K562 (cell line): ENCODE data around the gene COL16A1. TPM values are rescaled to one million over a fixed set of nuclear protein-coding genes. Genes with fewer than 3 reads are reported as not detected.

Experiments
- ARID1B ChIP-seq: fragments of 450-650 bp; IDR thresholded peaks from 2 replicates; pipeline ENCODE4 v1.6.1; 2016; ENCODE audit warnings: antibody characterized with exemption, mild to moderate bottlenecking, inconsistent platforms
- ID3 ChIP-seq, 2 experiments: fragments of 250-450 bp in 1 of 2; fragments of 450-650 bp in 1 of 2; sonication (Bioruptor Pico) in 1 of 2; IDR thresholded peaks; 2 replicates each; pipeline versions ENCODE4 v1.6.1 to v1.8.0; 2016 to 2021; ENCODE audit warnings: mild to moderate bottlenecking in 2 of 2, moderate library complexity in 2 of 2, missing compliant biosample characterization in 1 of 2, missing genetic modification characterization in 1 of 2
- KDM4B ChIP-seq, 2 experiments: fragments of 450-650 bp in 1 of 2; sonication (generic) in 1 of 2; IDR thresholded peaks; 2 replicates each; pipeline ENCODE4 v1.6.1; 2016 to 2017; ENCODE audit warnings: borderline replicate concordance in 2 of 2, antibody characterized with exemption in 1 of 2, low read depth in 1 of 2, mild to moderate bottlenecking in 1 of 2
- KLF6 ChIP-seq: fragments of 250-450 bp; sonication (Bioruptor Pico); IDR thresholded peaks from 2 replicates; pipeline ENCODE4 v1.4.0; 2020; ENCODE audit warnings: mild to moderate bottlenecking, moderate library complexity, borderline replicate concordance
- MAFG ChIP-seq: fragments of 450-650 bp; conservative IDR thresholded peaks from 2 replicates; pipeline ENCODE4 v1.6.1; 2016; ENCODE audit warnings: missing genetic modification characterization, missing compliant biosample characterization
- NFE2L1 ChIP-seq: fragments of 450-650 bp; IDR thresholded peaks from 2 replicates; pipeline ENCODE4 v1.6.1; 2016; ENCODE audit warnings: missing genetic modification characterization, low read depth, mild to moderate bottlenecking, missing compliant biosample characterization, moderate library complexity, borderline replicate concordance
- NFIC ChIP-seq: fragments of 450-650 bp; IDR thresholded peaks from 2 replicates; pipeline ENCODE4 v1.6.1; 2017; ENCODE audit warnings: mild to moderate bottlenecking, inconsistent platforms
- NUFIP1 ChIP-seq: fragments of 450-650 bp; IDR thresholded peaks from 2 replicates; pipeline ENCODE4 v1.6.1; 2018; ENCODE audit not compliant: partially characterized antibody
- POLR2A ChIP-seq: fragments of 450-650 bp; conservative IDR thresholded peaks from 2 replicates; pipeline ENCODE4 v1.6.1; 2016
- RBBP5 ChIP-seq: fragments of 200-600 bp; sonication (generic); IDR thresholded peaks from 2 replicates; pipeline ENCODE4 v1.6.1; 2012; ENCODE audit warnings: borderline replicate concordance, mild to moderate bottlenecking, low read length, control low read depth, inconsistent platforms; ENCODE audit not compliant: insufficient read depth, poor library complexity, severe bottlenecking
- SPI1 ChIP-seq: IDR thresholded peaks from 2 replicates; pipeline ENCODE4 v1.6.1; 2011; ENCODE audit warnings: low read depth, low read length, control low read depth, borderline replicate concordance
- THRB ChIP-seq: fragments of 450-650 bp; formaldehyde crosslinking; conservative IDR thresholded peaks from 2 replicates; pipeline ENCODE4 v1.4.0; 2022; ENCODE audit warnings: mild to moderate bottlenecking, missing genetic modification characterization
- ZKSCAN1 ChIP-seq: fragments of 150-350 bp; IDR thresholded peaks from 2 replicates; pipeline ENCODE4 v1.6.1; 2016; ENCODE audit warnings: low read depth, low read length
- polyA plus RNA-seq, 8 experiments: library from polyadenylated mRNA; depleted of rRNA in 4 of 8; stranded (reverse) in 5 of 8; unstranded in 3 of 8; fragments of >200 nt; fragmentation: Nextera tagmentation in 2 of 8; fragmentation: Illumina TruSeq in 1 of 8; extraction: Ambion mirVana in 2 of 8; extraction: Trizol in 1 of 8; gene quantifications; 2 replicates each; pipeline versions ENCODE4 v1.2.1 to v1.2.3, GENCODE V29; 2011 to 2014; ENCODE audit warnings: inconsistent platforms in 1 of 8, missing spikeins in 1 of 8
- total RNA-seq, 7 experiments: library from RNA; depleted of rRNA in 6 of 7; stranded (reverse); fragments of >200 nt in 6 of 7; fragmentation: Illumina TruSeq in 2 of 7; extraction: Trizol in 2 of 7; gene quantifications; 2 replicates each; pipeline versions ENCODE4 v1.2.1 to v1.2.3, GENCODE V29; 2011 to 2021; ENCODE audit warnings: low replicate concordance in 1 of 7
- TF ChIP-seq, protein P1 (sequence below): fragments of 450-650 bp; IDR thresholded peaks from 2 replicates; pipeline ENCODE4 v1.7.1; 2018; ENCODE audit warnings: mild to moderate bottlenecking, low read depth; ENCODE audit not compliant: partially characterized antibody
- TF ChIP-seq, protein P2 (sequence below): fragments of 450-650 bp; IDR thresholded peaks from 2 replicates; pipeline ENCODE4 v1.6.1; 2016
- TF ChIP-seq, protein P3 (sequence below): fragments of 250-450 bp; sonication (Bioruptor Pico); IDR thresholded peaks from 2 replicates; pipeline ENCODE4 v1.4.0; 2020
- TF ChIP-seq, protein P4 (sequence below): sonication (generic); formaldehyde crosslinking; IDR thresholded peaks from 2 replicates; pipeline ENCODE4 v1.8.0; 2022; ENCODE audit warnings: missing genetic modification reagents, mild to moderate bottlenecking, moderate library complexity, borderline replicate concordance
- TF ChIP-seq, protein P5 (sequence below): fragments of 250-450 bp; sonication (Bioruptor Pico); IDR thresholded peaks from 2 replicates; pipeline ENCODE4 v1.6.1; 2021; ENCODE audit warnings: mild to moderate bottlenecking

COL16A1 gene
- total and polyA plus RNA-seq, 9 of the 15 experiments (the other 6 are each of a cell fraction or from before 2014, with no cell fraction given) = 0.11 to 0.60 (median 0.11) TPM; not detected in 6

- TF ChIP-seq THRB (CRISPR knock-in tag) (no peak), ID3 (CRISPR knock-in tag; IDR thresholded peaks at IDR 0.05) (no peak), ID3 (tag; IDR thresholded peaks at IDR 0.05) (peak; percentile 14; the same call in 1 of the 2 replicates), KLF6 (no peak), NFE2L1 (no peak), NFIC (0 out of 2 replicates have a peak, but pooled peaks have one; percentile 40), RBBP5 (no peak), ARID1B (peak; percentile 65), ZKSCAN1 (0 out of 2 replicates have a peak, but pooled peaks have one; percentile 53), POLR2A (no peak), KDM4B (IDR thresholded peaks at IDR 0.05; ENCODE audit: borderline replicate concordance in 2 of 2, low read depth in 1 of 2) (no peak), SPI1 (no peak), NUFIP1 (no peak), MAFG (peak; percentile 99)
- TF ChIP-seq, protein P1, sequence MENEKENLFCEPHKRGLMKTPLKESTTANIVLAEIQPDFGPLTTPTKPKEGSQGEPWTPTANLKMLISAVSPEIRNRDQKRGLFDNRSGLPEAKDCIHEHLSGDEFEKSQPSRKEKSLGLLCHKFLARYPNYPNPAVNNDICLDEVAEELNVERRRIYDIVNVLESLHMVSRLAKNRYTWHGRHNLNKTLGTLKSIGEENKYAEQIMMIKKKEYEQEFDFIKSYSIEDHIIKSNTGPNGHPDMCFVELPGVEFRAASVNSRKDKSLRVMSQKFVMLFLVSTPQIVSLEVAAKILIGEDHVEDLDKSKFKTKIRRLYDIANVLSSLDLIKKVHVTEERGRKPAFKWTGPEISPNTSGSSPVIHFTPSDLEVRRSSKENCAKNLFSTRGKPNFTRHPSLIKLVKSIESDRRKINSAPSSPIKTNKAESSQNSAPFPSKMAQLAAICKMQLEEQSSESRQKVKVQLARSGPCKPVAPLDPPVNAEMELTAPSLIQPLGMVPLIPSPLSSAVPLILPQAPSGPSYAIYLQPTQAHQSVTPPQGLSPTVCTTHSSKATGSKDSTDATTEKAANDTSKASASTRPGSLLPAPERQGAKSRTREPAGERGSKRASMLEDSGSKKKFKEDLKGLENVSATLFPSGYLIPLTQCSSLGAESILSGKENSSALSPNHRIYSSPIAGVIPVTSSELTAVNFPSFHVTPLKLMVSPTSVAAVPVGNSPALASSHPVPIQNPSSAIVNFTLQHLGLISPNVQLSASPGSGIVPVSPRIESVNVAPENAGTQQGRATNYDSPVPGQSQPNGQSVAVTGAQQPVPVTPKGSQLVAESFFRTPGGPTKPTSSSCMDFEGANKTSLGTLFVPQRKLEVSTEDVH = peak; percentile 95
- TF ChIP-seq, protein P2, sequence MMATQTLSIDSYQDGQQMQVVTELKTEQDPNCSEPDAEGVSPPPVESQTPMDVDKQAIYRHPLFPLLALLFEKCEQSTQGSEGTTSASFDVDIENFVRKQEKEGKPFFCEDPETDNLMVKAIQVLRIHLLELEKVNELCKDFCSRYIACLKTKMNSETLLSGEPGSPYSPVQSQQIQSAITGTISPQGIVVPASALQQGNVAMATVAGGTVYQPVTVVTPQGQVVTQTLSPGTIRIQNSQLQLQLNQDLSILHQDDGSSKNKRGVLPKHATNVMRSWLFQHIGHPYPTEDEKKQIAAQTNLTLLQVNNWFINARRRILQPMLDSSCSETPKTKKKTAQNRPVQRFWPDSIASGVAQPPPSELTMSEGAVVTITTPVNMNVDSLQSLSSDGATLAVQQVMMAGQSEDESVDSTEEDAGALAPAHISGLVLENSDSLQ = no peak
- TF ChIP-seq, protein P3, sequence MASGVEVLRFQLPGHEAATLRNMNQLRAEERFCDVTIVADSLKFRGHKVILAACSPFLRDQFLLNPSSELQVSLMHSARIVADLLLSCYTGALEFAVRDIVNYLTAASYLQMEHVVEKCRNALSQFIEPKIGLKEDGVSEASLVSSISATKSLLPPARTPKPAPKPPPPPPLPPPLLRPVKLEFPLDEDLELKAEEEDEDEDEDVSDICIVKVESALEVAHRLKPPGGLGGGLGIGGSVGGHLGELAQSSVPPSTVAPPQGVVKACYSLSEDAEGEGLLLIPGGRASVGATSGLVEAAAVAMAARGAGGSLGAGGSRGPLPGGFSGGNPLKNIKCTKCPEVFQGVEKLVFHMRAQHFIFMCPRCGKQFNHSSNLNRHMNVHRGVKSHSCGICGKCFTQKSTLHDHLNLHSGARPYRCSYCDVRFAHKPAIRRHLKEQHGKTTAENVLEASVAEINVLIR (CRISPR knock-in tag) = no peak
- TF ChIP-seq, protein P4, sequence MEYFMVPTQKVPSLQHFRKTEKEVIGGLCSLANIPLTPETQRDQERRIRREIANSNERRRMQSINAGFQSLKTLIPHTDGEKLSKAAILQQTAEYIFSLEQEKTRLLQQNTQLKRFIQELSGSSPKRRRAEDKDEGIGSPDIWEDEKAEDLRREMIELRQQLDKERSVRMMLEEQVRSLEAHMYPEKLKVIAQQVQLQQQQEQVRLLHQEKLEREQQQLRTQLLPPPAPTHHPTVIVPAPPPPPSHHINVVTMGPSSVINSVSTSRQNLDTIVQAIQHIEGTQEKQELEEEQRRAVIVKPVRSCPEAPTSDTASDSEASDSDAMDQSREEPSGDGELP (CRISPR knock-in tag) = peak; percentile 73; the same call in 1 of the 2 replicates
- TF ChIP-seq, protein P5, sequence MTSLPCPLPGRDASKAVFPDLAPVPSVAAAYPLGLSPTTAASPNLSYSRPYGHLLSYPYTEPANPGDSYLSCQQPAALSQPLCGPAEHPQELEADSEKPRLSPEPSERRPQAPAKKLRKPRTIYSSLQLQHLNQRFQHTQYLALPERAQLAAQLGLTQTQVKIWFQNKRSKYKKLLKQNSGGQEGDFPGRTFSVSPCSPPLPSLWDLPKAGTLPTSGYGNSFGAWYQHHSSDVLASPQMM (CRISPR knock-in tag) = no peak
Observed at GRCh38 chr1:31705080-31705866, 1.5 kb upstream of the COL16A1 start (continued).
